Ishikawa (cell line): ENCODE results near the gene SRP14.

Experiments used
- CEBPB ChIP-seq: IDR thresholded peaks from 2 replicates; pipeline ENCODE4 v1.6.1; 2012
- CREB1 ChIP-seq: IDR thresholded peaks from 2 replicates; pipeline ENCODE4 v1.6.1; 2012; ENCODE audit warnings: low read depth
- EGR1 ChIP-seq: IDR thresholded peaks from 2 replicates; pipeline ENCODE4 v1.6.1; 2012
- EP300 ChIP-seq: IDR thresholded peaks from 2 replicates; pipeline ENCODE4 v1.6.1; 2012; ENCODE audit warnings: borderline replicate concordance
- RAD21 ChIP-seq: IDR thresholded peaks from 2 replicates; pipeline ENCODE4 v1.6.1; 2012; ENCODE audit warnings: low read depth
- TAF1 ChIP-seq: IDR thresholded peaks from 2 replicates; pipeline ENCODE4 v1.6.1; 2012; ENCODE audit warnings: low read depth, mild to moderate bottlenecking
- YY1 ChIP-seq: IDR thresholded peaks from 2 replicates; pipeline ENCODE4 v1.6.1; 2012; ENCODE audit warnings: low read depth
- ZBTB7A ChIP-seq: IDR thresholded peaks from 2 replicates; pipeline ENCODE4 v1.6.1; 2012; ENCODE audit warnings: low read depth
- TF ChIP-seq, protein P1 (sequence below): IDR thresholded peaks from 2 replicates; pipeline ENCODE4 v1.6.1; 2012; ENCODE audit warnings: low read depth, mild to moderate bottlenecking
- TF ChIP-seq, protein P2 (sequence below): IDR thresholded peaks from 2 replicates; pipeline ENCODE4 v1.6.1; 2012

DNA sequence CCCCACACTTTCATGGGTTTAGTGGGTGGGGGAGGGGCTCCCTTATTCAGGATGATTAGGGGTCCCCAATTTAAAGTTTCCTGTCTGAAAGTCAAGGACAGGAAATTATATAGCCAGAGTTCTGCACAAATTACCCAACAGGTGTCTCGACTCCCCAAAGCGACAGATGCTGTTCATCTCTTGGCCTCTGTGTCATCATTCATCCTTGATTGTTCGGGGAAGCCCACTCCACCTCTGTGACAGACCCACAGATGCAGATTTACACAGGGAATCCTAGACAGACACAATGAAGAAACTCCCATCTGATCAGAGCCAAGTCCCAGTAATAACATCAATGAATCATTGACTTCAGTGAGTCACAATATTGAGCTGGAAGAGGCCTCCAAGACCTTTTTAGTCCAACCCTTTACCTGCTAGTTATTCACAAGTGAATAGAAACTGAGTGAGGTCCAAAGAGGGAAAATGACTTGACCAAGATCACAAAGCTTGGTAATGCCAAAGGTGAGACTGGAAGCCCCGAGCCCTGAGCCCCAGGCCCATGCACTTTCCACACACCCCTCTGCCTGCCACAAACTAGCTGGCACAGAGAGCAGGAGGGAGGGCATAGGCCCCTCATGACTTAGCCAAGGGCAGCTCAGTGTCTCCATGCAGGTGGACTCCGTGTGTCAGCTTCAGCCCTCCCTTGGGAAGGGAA, 7.9 kb upstream of the SRP14 start:
- no peak for TF ChIP-seq EP300
- TF ChIP-seq EGR1: no peak
- TF ChIP-seq YY1: no peak
- TF ChIP-seq TAF1: no peak
- no peak for TF ChIP-seq CREB1
- no peak for TF ChIP-seq ZBTB7A
- no peak for TF ChIP-seq CEBPB
- TF ChIP-seq, protein P1, sequence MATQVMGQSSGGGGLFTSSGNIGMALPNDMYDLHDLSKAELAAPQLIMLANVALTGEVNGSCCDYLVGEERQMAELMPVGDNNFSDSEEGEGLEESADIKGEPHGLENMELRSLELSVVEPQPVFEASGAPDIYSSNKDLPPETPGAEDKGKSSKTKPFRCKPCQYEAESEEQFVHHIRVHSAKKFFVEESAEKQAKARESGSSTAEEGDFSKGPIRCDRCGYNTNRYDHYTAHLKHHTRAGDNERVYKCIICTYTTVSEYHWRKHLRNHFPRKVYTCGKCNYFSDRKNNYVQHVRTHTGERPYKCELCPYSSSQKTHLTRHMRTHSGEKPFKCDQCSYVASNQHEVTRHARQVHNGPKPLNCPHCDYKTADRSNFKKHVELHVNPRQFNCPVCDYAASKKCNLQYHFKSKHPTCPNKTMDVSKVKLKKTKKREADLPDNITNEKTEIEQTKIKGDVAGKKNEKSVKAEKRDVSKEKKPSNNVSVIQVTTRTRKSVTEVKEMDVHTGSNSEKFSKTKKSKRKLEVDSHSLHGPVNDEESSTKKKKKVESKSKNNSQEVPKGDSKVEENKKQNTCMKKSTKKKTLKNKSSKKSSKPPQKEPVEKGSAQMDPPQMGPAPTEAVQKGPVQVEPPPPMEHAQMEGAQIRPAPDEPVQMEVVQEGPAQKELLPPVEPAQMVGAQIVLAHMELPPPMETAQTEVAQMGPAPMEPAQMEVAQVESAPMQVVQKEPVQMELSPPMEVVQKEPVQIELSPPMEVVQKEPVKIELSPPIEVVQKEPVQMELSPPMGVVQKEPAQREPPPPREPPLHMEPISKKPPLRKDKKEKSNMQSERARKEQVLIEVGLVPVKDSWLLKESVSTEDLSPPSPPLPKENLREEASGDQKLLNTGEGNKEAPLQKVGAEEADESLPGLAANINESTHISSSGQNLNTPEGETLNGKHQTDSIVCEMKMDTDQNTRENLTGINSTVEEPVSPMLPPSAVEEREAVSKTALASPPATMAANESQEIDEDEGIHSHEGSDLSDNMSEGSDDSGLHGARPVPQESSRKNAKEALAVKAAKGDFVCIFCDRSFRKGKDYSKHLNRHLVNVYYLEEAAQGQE: no peak
- TF ChIP-seq, protein P2, sequence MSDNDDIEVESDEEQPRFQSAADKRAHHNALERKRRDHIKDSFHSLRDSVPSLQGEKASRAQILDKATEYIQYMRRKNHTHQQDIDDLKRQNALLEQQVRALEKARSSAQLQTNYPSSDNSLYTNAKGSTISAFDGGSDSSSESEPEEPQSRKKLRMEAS: no peak
- TF ChIP-seq RAD21: no peak
